PC-9 (cell line): Measurements from ENCODE around the gene CCAR1. TPM values are rescaled to one million over a fixed set of nuclear protein-coding genes. Genes with fewer than 3 reads are reported as not detected.
A peak's percentile ranks its signal among the peaks of the same experiment; 100 is the strongest.
"Not testable (repeated sequence)": the region's sequence is repeated elsewhere in the genome, so short reads cannot be mapped to it uniquely, and the experiment has no call there.

ENCODE experiments used
- BruUV-seq: library from RNA; stranded (reverse); fragments of 400-500 nt; replicated peaks from 2 replicates; lab custom pipeline; 2021; lab: Mats Ljungman, UMichigan
- CTCF ChIA-PET: fragments of 300-600 bp; sonication (Branson Sonifier 250); formaldehyde crosslinking; loops from one replicate; lab custom pipeline; 2022; ENCODE audit warnings: antibody characterized with exemption; lab: Charles Lee
- POLR2A ChIA-PET: fragments of 300-600 bp; sonication (Branson Sonifier 250); formaldehyde crosslinking; loops from one replicate; lab custom pipeline; 2022; ENCODE audit warnings: antibody characterized with exemption; ENCODE audit not compliant: unreplicated experiment; lab: Charles Lee
- DNase-seq, 2 experiments: peaks; one replicate each; pipeline versions ENCODE4 v3.0.0 to v3.0.0-alpha.2; 2015 to 2022; ENCODE audit warnings: mixed read lengths in 1 of 2
- H2AFZ ChIP-seq: fragments of 200-600 bp; sonication (generic); 2 replicates; pipeline ENCODE4 v1.8.1; 2017; ENCODE audit warnings: antibody characterized with exemption
- H3F3A ChIP-seq: fragments of 200-600 bp; sonication (generic); 2 replicates; pipeline ENCODE4 v1.8.1; 2017; ENCODE audit warnings: antibody characterized with exemption, mild to moderate bottlenecking, low read depth; ENCODE audit not compliant: insufficient read depth
- H3K27ac ChIP-seq: fragments of 200-600 bp; sonication (generic); 2 replicates; pipeline ENCODE4 v1.6.1; 2016; ENCODE audit warnings: mixed run types
- H3K27me3 ChIP-seq: fragments of 200-600 bp; sonication (generic); 2 replicates; pipeline ENCODE4 v1.6.1; 2016; ENCODE audit warnings: low read depth, mixed run types; ENCODE audit not compliant: insufficient read depth
- H3K36me3 ChIP-seq: fragments of 200-600 bp; sonication (generic); 2 replicates; pipeline ENCODE4 v1.6.1; 2016; ENCODE audit warnings: low read depth, mixed run types
- H3K4me1 ChIP-seq: fragments of 200-600 bp; sonication (generic); replicated peaks from 2 replicates; pipeline ENCODE4 v1.6.1; 2016; ENCODE audit warnings: mixed run types; ENCODE audit not compliant: insufficient read depth
- H3K4me2 ChIP-seq: fragments of 200-600 bp; sonication (generic); 2 replicates; pipeline ENCODE4 v1.6.1; 2017; ENCODE audit warnings: mixed run types
- H3K4me3 ChIP-seq: fragments of 200-600 bp; sonication (generic); 2 replicates; pipeline ENCODE4 v1.6.1; 2016; ENCODE audit warnings: mixed run types
- H3K79me2 ChIP-seq: fragments of 200-600 bp; sonication (generic); 2 replicates; pipeline ENCODE4 v1.6.1; 2017; ENCODE audit warnings: low read depth, mixed run types
- H3K9me2 ChIP-seq: fragments of 200-600 bp; sonication (generic); 2 replicates; pipeline ENCODE4 v1.8.1; 2017; ENCODE audit warnings: mild to moderate bottlenecking; ENCODE audit not compliant: insufficient read depth
- H3K9me3 ChIP-seq: fragments of 200-600 bp; sonication (generic); 2 replicates; pipeline ENCODE4 v1.8.1; 2016; ENCODE audit warnings: low read depth; ENCODE audit not compliant: insufficient read depth
- H4K20me1 ChIP-seq: fragments of 200-600 bp; sonication (generic); 2 replicates; pipeline ENCODE4 v1.8.1; 2017; ENCODE audit not compliant: insufficient read depth
- CTCF ChIP-seq: fragments of 200-600 bp; sonication (generic); conservative IDR thresholded peaks from 2 replicates; pipeline ENCODE4 v1.6.1; 2017; ENCODE audit warnings: mixed run types, antibody characterized with exemption, mild to moderate bottlenecking, moderate library complexity
- EZH2 ChIP-seq: fragments of 200-600 bp; sonication (generic); IDR thresholded peaks from 2 replicates; pipeline ENCODE4 v1.8.0; 2017; ENCODE audit warnings: antibody characterized with exemption, low read depth
- intact Hi-C: fragments of 100-400 bp; cut with micrococcal nuclease; formaldehyde crosslinking; loops from one replicate; pipeline ENCODE4 v1.10.0; 2022; ENCODE audit not compliant: unreplicated experiment
- total RNA-seq: library from RNA; stranded (reverse); gene quantifications from 2 replicates; pipeline ENCODE4 v1.2.3, GENCODE V29; 2021

The CCAR1 gene
- total RNA-seq, 1 experiment from 2014 or later: 98.3 TPM

DNA sequence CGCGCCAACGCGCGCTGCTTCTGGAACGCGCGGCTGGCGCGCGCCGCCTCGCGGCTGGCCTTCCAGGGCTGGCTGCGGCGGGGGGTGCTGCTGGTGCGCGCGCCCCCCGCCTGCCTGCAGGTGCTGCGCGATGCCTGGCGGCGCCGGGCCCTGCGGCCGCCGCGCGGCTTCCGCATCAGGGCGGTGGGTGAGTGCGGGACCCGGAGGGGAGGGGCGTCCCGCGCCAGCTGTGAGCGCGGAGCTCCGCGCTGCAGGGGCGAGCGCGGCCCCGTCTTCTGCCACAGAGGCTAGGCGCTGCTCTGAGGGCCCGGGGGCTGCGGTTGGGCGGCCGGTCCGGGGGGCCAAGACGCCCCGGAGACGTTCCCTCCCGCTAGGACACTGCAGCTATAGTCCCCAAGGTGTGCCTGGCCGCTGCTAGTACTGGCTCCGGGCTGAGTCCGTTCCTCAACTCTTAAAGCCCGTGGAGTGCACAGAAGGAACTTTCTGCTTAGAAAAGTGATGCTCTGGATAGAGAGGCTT, 107.1 kb downstream of the CCAR1 start:
- intact Hi-C loops, H4K20me1 ChIP-seq, H3K79me2 ChIP-seq, H3K36me3 ChIP-seq, H3K9me3 ChIP-seq, CTCF ChIA-PET, H3K27me3 ChIP-seq, H3K9me2 ChIP-seq, POLR2A ChIA-PET, BruUV-seq, H3K27ac ChIP-seq, H3F3A ChIP-seq: not testable (repeated sequence)
- peak in 1 of 2 experiments; percentile 21 for DNase-seq
- Histone ChIP-seq H2AFZ (peak overlapping the region; percentile 62; the same call in 1 of the 2 replicates), H3K4me2 (peak overlapping the region; percentile 72), H3K4me3 (peak overlapping the region; percentile 52; the same call in 1 of the 2 replicates), H3K4me1 (0 out of 2 replicates have a peak, but pooled peaks cover 15% of the 10 kb centered on the region)

DNA sequence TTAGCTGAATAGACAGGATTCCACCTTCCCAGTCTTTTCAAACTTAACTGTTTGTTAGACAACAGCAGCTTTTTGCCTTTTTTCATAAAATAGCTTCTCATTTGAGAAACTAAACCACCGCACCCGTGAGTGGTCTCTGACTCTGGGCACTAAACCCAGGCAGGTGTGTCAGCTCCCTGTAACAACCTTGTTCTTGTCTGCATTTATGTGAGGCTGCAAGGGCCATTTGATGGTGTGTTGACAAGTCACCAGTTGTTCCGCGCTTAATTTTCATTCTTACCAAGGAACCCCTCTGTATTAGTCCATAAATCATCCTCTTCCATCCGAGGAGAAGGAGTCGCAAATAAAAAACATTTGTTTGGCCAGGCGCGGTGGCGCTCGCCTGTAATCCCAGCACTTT, 107.8 kb downstream of the CCAR1 start:
- TSS peak; percentile 55 for BruUV-seq
- no peak overlapping the region for H2AFZ ChIP-seq
- CTCF ChIA-PET: no interaction called here

DNA sequence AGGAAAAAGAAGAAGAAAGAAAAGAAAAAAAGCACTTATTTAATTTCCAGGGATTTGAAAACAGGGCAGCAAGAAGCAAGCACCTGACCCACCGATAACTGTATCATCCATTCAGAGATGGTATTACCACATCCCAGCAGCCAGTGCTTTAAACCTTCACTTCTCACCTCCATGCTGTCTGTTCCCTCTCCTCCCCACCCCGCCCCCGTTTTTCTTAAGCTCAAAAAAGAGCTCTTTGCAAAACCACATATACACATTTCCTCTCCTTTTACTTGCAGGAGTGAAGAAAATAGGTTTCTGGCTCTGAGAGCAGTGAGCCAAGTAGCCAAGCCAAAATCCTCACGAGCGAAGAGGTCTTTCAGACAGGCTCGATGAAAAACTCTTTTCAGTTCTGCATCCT, 108.5 kb downstream of the CCAR1 start:
- no TSS peak for BruUV-seq

More for the DNA sequence above, 107.8 kb downstream of the CCAR1 start:
- TF ChIP-seq CTCF: no peak
- TF ChIP-seq EZH2: no peak
- POLR2A ChIA-PET: no interaction called here
- no peaks in the 10 kb centered on the region for H3K36me3 ChIP-seq
- no peaks in the 10 kb centered on the region for H3K9me2 ChIP-seq
- H3F3A ChIP-seq: peaks cover 10% of the 10 kb centered on the region; the same call in 1 of the 2 replicates
- no peaks in the 10 kb centered on the region for H3K27me3 ChIP-seq
- H4K20me1 ChIP-seq: no peaks in the 10 kb centered on the region
- H3K79me2 ChIP-seq: no peaks in the 10 kb centered on the region
- no peaks in the 10 kb centered on the region for H3K9me3 ChIP-seq
- H3K4me3 ChIP-seq: no peak overlapping the region; the same call in 1 of the 2 replicates
- no peak for DNase-seq
- 0 out of 2 replicates have a peak, but pooled peaks cover 15% of the 10 kb centered on the region for H3K4me1 ChIP-seq
- H3K4me2 ChIP-seq: peak overlapping the region; percentile 72; the same call in 1 of the 2 replicates
- intact Hi-C loops: no loop called here
- H3K27ac ChIP-seq: no peak overlapping the region

More for the DNA sequence above, 108.5 kb downstream of the CCAR1 start:
- H3K9me2 ChIP-seq: no peaks in the 10 kb centered on the region
- H3K79me2 ChIP-seq: no peaks in the 10 kb centered on the region
- POLR2A ChIA-PET: no interaction called here
- TF ChIP-seq CTCF: no peak
- no peak for DNase-seq
- no peaks in the 10 kb centered on the region for H3K36me3 ChIP-seq
- no peak overlapping the region for H3K4me2 ChIP-seq
- no peaks in the 10 kb centered on the region for H3K9me3 ChIP-seq
- no peaks in the 10 kb centered on the region for H4K20me1 ChIP-seq
- peaks cover 10% of the 10 kb centered on the region; the same call in 1 of the 2 replicates for H3F3A ChIP-seq
- no peak overlapping the region for H2AFZ ChIP-seq
- intact Hi-C loops: no loop called here
- no peaks in the 10 kb centered on the region for H3K27me3 ChIP-seq
- no peak overlapping the region for H3K27ac ChIP-seq
- H3K4me1 ChIP-seq: 0 out of 2 replicates have a peak, but pooled peaks cover 15% of the 10 kb centered on the region
- CTCF ChIA-PET: interaction anchor here (0.6 kb wide), 1 partner anchor 56 kb away, joined by 5 read pairs; no protein-coding TSS in a partner anchor
- H3K4me3 ChIP-seq: no peak overlapping the region
